Activated naive CD8-positive, alpha-beta T cell (primary cell): ENCODE data around the gene KDM4B.
"Not testable (repeated sequence)": the region's sequence is repeated elsewhere in the genome, so short reads cannot be mapped to it uniquely, and the experiment has no call there.

ENCODE experiments used
- H3K27ac Mint-ChIP-seq: one replicate; pipeline ENCODE4 v1.8.0; 2021; ENCODE audit warnings: mixed read lengths
- H3K27me3 Mint-ChIP-seq: one replicate; pipeline ENCODE4 v1.8.0; 2021; ENCODE audit warnings: mixed read lengths
- H3K36me3 Mint-ChIP-seq: one replicate; pipeline ENCODE4 v1.8.0; 2021; ENCODE audit warnings: mixed read lengths
- H3K4me1 Mint-ChIP-seq: one replicate; pipeline ENCODE4 v1.8.0; 2021; ENCODE audit warnings: low read depth, mixed read lengths
- H3K4me3 Mint-ChIP-seq: one replicate; pipeline ENCODE4 v1.8.0; 2021; ENCODE audit warnings: mild to moderate bottlenecking, mixed read lengths
- H3K9me3 Mint-ChIP-seq: one replicate; pipeline ENCODE4 v1.8.0; 2021; ENCODE audit warnings: low read depth, mixed read lengths

The KDM4B gene

DNA sequence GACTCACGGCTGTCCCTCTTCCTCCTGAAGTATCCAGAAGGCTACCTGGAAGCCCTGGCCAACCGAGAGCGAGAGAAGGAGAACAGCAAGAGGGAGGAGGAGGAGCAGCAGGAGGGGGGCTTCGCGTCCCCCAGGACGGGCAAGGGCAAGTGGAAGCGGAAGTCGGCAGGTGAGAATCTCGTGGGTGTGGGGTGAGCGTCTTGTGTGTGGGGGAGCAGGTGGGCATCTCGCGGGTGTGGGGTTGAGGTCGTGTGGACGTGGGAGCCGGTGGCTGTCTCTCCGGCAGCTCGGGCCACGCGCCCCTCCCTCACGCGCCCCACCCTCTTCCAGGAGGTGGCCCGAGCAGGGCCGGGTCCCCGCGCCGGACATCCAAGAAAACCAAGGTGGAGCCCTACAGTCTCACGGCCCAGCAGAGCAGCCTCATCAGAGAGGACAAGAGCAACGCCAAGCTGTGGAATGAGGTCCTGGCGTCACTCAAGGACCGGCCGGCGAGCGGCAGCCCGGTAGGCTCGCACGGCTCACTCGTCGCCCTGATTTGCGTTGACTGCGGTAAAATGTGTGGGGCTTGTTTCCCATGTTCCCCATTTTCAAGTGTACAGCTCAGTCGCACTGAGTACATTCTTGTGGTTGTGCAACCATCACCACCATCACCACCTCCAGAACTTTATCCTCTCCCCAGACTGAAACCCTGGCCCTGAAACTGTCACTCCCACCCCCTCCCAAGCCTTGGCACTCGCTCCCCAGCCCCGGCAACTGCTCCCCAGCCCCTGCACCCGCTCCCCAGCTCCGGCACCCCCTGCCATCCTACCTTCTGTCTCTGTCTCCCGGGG, 14.4 kb upstream of the KDM4B start:
- H3K36me3 Mint-ChIP-seq, H3K4me3 Mint-ChIP-seq: not testable (repeated sequence)

DNA sequence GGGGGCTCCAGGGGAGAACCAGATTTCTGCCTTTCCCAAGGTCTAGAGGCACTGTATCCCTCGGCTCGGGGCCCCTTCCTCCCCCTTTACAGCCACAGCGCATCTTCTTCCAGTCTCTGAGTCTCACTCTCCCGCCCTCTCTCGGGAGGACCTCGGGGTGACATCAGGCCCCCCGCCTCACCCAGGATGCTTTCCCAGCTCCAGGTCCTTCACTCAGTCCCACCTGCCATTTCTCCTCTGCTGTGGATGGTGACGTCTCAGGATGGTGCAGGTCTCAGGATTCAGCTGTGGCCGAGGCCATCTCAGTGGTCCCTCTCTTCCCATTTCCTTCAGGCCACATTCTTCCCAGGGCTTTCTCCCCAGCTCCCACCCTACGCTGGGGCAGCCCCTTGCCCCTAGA, 13.6 kb upstream of the KDM4B start:
- no peak overlapping the region for H3K4me3 Mint-ChIP-seq
- no peaks in the 10 kb centered on the region for H3K4me1 Mint-ChIP-seq
- no peaks in the 10 kb centered on the region for H3K9me3 Mint-ChIP-seq
- H3K27me3 Mint-ChIP-seq, result no peaks in the 10 kb centered on the region
- H3K27ac Mint-ChIP-seq, result no peak overlapping the region
- H3K36me3 Mint-ChIP-seq, result peaks cover 5% of the 10 kb centered on the region

More for the DNA sequence above, 14.4 kb upstream of the KDM4B start:
- not testable (repeated sequence) for H3K27ac Mint-ChIP-seq, H3K9me3 Mint-ChIP-seq, H3K27me3 Mint-ChIP-seq, H3K4me1 Mint-ChIP-seq

GRCh38 chr19:4957981-4958380, 10.9 kb upstream of the KDM4B start:
- Mint-ChIP-seq H3K9me3 (no peaks in the 10 kb centered on the region), H3K4me3 (no peak overlapping the region), H3K36me3 (peaks cover 8% of the 10 kb centered on the region), H3K4me1 (no peaks in the 10 kb centered on the region), H3K27ac (no peak overlapping the region), H3K27me3 (no peaks in the 10 kb centered on the region)

DNA sequence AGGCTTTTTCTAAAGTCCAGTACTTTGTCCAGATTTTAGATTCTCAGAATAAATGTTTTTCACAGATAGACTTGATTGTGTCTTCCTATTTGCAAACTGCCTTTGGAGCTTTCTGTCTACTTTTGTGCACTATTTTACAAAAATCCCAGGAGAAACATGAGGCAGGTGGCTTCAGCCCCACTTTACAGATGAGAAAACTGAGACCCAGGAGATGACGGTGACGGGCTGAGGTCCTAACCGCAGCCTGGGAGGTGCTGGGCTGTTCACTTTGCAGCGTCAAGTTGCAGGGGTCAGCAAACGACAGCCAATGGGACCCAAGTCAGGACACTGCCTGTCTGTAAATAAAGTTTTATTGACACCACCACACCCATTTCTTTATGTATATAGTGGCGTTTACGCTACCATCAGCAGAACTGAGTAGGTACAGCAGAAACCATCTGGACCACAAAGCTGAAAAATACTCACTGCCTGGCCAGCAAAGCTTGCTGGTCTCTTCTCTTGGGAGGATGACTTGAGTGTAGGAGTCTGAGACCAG, 6.8 kb upstream of the KDM4B start:
- Mint-ChIP-seq H3K27me3 (no peaks in the 10 kb centered on the region), H3K36me3 (peaks cover 3% of the 10 kb centered on the region), H3K27ac (no peak overlapping the region), H3K9me3 (no peaks in the 10 kb centered on the region), H3K4me1 (no peaks in the 10 kb centered on the region), H3K4me3 (no peak overlapping the region)

- Mint-ChIP-seq H3K9me3 (no peaks in the 10 kb centered on the region), H3K4me3 (no peak overlapping the region), H3K27ac (peak overlapping the region; percentile 16), H3K27me3 (no peaks in the 10 kb centered on the region), H3K4me1 (peaks cover 11% of the 10 kb centered on the region), H3K36me3 (peaks cover 3% of the 10 kb centered on the region)
These were observed 3.9 kb upstream of the KDM4B start for GRCh38 chr19:4965061-4965460.

- peaks cover 3% of the 10 kb centered on the region for H3K36me3 Mint-ChIP-seq
- no peaks in the 10 kb centered on the region for H3K27me3 Mint-ChIP-seq
- H3K9me3 Mint-ChIP-seq, result no peaks in the 10 kb centered on the region
- no peak overlapping the region for H3K27ac Mint-ChIP-seq
- H3K4me1 Mint-ChIP-seq, result peaks cover 26% of the 10 kb centered on the region
- no peak overlapping the region for H3K4me3 Mint-ChIP-seq
These were observed 2.3 kb upstream of the KDM4B start for GRCh38 chr19:4966591-4966990.

DNA sequence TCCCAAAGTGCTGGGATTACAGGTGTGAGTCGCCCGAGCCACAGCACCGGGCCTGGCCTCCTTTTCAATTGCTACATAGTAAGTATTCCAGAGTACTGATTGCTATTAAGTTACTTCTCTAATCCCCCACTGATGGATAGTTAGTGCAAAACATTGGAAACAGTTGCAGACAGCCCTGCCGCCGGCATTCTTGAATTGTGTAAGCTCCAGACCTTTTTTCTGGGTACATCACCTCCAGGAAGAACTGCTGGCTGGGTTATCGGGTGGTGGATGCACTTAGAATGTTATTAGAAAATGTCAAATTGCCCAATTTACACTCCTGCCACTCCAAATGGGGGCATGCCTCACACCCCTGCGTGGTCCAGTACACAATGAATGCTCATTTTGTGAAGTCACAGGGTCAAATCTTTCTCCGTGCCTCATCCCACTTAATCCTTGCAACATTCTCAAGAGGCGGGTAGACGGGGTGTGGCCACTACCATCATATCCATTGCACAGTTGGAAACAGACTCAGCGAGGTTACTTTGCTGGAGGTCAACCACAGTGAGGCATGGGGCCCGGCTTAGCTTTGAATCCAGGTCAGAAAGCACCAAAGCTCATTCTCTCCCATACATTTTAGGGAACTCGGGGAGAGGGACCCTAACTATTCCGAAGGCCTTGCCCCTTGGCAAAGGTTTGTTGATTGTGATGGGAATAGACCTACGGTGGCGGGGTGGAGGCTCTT, 1.0 kb upstream of the KDM4B start:
- no peaks in the 10 kb centered on the region for H3K27me3 Mint-ChIP-seq
- no peaks in the 10 kb centered on the region for H3K9me3 Mint-ChIP-seq
- H3K4me1 Mint-ChIP-seq, result peaks cover 30% of the 10 kb centered on the region
- peak overlapping the region; percentile 81 for H3K4me3 Mint-ChIP-seq
- H3K36me3 Mint-ChIP-seq, result no peaks in the 10 kb centered on the region
- H3K27ac Mint-ChIP-seq, result no peak overlapping the region

GRCh38 chr19:4969292-4969771, 419 bp downstream of the KDM4B start:
- peaks cover 31% of the 10 kb centered on the region for H3K4me1 Mint-ChIP-seq
- no peaks in the 10 kb centered on the region for H3K9me3 Mint-ChIP-seq
- H3K36me3 Mint-ChIP-seq, result no peaks in the 10 kb centered on the region
- H3K4me3 Mint-ChIP-seq, result peak overlapping the region; percentile 92
- H3K27me3 Mint-ChIP-seq, result no peaks in the 10 kb centered on the region
- H3K27ac Mint-ChIP-seq, result peak overlapping the region; percentile 64

DNA sequence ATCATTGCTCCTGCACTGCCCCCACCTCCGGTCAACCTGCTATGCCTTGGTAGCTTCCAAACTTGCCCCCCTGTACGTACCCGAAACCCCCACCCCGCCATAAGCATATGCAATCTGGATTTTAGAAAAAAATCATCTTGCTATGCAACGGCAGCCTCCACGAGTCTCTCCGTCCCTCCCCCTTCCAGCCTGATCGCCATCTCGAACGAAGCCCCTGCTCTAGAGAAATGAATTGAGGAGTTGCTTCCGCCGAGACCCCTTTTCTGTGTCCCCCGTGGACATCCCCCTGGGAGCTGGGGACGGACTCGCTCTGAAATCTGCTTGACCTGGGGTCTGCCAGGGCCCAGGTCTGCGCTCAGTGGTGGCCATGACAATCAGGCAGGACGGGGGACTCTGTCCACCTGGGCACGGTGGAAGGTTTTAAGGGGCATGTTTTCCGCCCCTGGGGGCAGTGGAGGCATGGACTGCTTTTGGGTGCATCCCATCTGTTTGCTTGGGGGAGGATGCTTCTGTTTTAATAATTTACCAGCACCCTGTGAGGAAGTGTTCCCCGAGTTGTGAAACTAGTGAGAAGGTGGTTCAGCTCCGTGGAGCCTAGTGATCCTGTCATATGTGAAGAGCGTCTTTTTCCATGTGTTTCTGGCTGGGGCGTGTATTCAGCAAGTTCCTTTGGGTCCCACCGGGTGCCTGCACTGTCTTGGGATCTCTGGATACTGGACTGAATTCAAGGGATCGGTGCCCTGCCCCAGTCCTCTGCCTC, 1.0 kb downstream of the KDM4B start:
- no peaks in the 10 kb centered on the region for H3K36me3 Mint-ChIP-seq
- no peaks in the 10 kb centered on the region for H3K9me3 Mint-ChIP-seq
- peak overlapping the region; percentile 92 for H3K4me3 Mint-ChIP-seq
- H3K4me1 Mint-ChIP-seq, result peaks cover 33% of the 10 kb centered on the region
- H3K27me3 Mint-ChIP-seq, result no peaks in the 10 kb centered on the region
- peak overlapping the region; percentile 64 for H3K27ac Mint-ChIP-seq

- H3K27ac Mint-ChIP-seq, result no peak overlapping the region
- peaks cover 36% of the 10 kb centered on the region for H3K4me1 Mint-ChIP-seq
These were observed 1.9 kb downstream of the KDM4B start for GRCh38 chr19:4970558-4971423.

DNA sequence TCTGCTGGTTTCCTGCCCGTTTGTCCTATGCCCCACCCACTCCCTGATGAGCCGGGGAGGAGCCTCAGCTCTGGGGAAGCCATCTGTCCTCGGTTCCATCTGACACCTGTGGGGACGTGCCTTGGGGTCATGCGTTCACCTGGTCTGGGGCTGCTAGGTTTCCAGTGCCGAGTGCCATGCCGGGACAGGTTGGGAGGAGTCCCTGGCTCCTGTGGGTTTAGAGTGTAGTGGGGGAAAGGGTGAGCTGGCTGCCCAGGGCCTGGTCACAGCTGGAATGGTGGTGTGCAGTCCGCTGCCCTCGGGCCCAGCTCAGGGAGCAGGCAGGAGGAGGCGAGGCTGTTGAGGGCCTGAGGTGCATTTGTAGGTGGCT, 2.5 kb downstream of the KDM4B start:
- Mint-ChIP-seq H3K27me3 (no peaks in the 10 kb centered on the region), H3K9me3 (no peaks in the 10 kb centered on the region), H3K27ac (no peak overlapping the region), H3K36me3 (no peaks in the 10 kb centered on the region), H3K4me3 (peak overlapping the region; percentile 92), H3K4me1 (peaks cover 36% of the 10 kb centered on the region)

More at GRCh38 chr19:4970558-4971423, 1.9 kb downstream of the KDM4B start:
- H3K36me3 Mint-ChIP-seq, result no peaks in the 10 kb centered on the region
- H3K9me3 Mint-ChIP-seq, result no peaks in the 10 kb centered on the region
- peak overlapping the region; percentile 92 for H3K4me3 Mint-ChIP-seq
- no peaks in the 10 kb centered on the region for H3K27me3 Mint-ChIP-seq

- H3K36me3 Mint-ChIP-seq, result no peaks in the 10 kb centered on the region
- no peak overlapping the region for H3K27ac Mint-ChIP-seq
- H3K4me1 Mint-ChIP-seq, result peaks cover 37% of the 10 kb centered on the region
- peak overlapping the region; percentile 33 for H3K4me3 Mint-ChIP-seq
- H3K27me3 Mint-ChIP-seq, result no peaks in the 10 kb centered on the region
- H3K9me3 Mint-ChIP-seq, result no peaks in the 10 kb centered on the region
These were observed 3.0 kb downstream of the KDM4B start for GRCh38 chr19:4971816-4972495.

GRCh38 chr19:4972509-4973230, 3.8 kb downstream of the KDM4B start:
- no peak overlapping the region for H3K4me3 Mint-ChIP-seq
- no peaks in the 10 kb centered on the region for H3K9me3 Mint-ChIP-seq
- H3K36me3 Mint-ChIP-seq, result no peaks in the 10 kb centered on the region
- H3K4me1 Mint-ChIP-seq, result peaks cover 39% of the 10 kb centered on the region
- no peaks in the 10 kb centered on the region for H3K27me3 Mint-ChIP-seq
- no peak overlapping the region for H3K27ac Mint-ChIP-seq
